Uterus (tissue), 4 donors: Measurements from ENCODE around the gene C2orf66. TPM values are rescaled to one million over a fixed set of nuclear protein-coding genes. Genes with fewer than 3 reads are reported as not detected.

Experiments
- DNase-seq, 2 donors: peaks; one replicate each; pipeline ENCODE4 v3.0.0-alpha.2; 2019 to 2020
- H3K27ac ChIP-seq, 2 donors: fragments of 200-600 bp; sonication (generic); 1 replicate in 1 of 2; 2 replicates in 1 of 2; pipeline ENCODE4 v1.5.1; 2016 to 2018
- H3K27me3 ChIP-seq, 2 donors: fragments of 200-600 bp; sonication (generic); one replicate each; pipeline ENCODE4 v1.5.1; 2018 to 2019; ENCODE audit warnings: control low read depth in 1 of 2
- H3K36me3 ChIP-seq, 2 donors: fragments of 200-600 bp; sonication (generic); one replicate each; pipeline ENCODE4 v1.5.1; 2019; ENCODE audit warnings: control low read depth in 1 of 2
- H3K4me1 ChIP-seq, 2 donors: fragments of 200-600 bp; sonication (generic); one replicate each; pipeline ENCODE4 v1.5.1; 2018 to 2019; ENCODE audit warnings: control low read depth in 1 of 2
- H3K4me3 ChIP-seq, 2 donors: fragments of 200-600 bp; sonication (generic); 1 replicate in 1 of 2; 2 replicates in 1 of 2; pipeline ENCODE4 v1.5.1; 2018 to 2019; ENCODE audit warnings: mild to moderate bottlenecking in 1 of 2
- H3K9me3 ChIP-seq, 2 donors: fragments of 200-600 bp; sonication (generic); one replicate each; pipeline ENCODE4 v1.5.1; 2019; ENCODE audit warnings: control low read depth in 1 of 2
- CTCF ChIP-seq, 4 experiments: fragments of 200-600 bp in 2 of 4; fragments of 450-650 bp in 2 of 4; sonication (generic) in 2 of 4; IDR thresholded peaks; one replicate each; pipeline ENCODE4 v1.5.1; 2016 to 2019; ENCODE audit warnings: antibody characterized with exemption in 4 of 4, mild to moderate bottlenecking in 2 of 4, moderate library complexity in 1 of 4
- POLR2A ChIP-seq, 2 donors: fragments of 450-650 bp; IDR thresholded peaks; one replicate each; pipeline ENCODE4 v1.6.1; 2016; ENCODE audit warnings: antibody characterized with exemption in 2 of 2, mild to moderate bottlenecking in 1 of 2, moderate library complexity in 1 of 2
- intact Hi-C: fragments of 100-400 bp; cut with DNase I; formaldehyde crosslinking; loops from one replicate; pipeline ENCODE4 v1.15.1; 2023; ENCODE audit warnings: low total_unique reads
- total RNA-seq, 4 donors: library from RNA; depleted of rRNA in 3 of 4; stranded (reverse); fragments of >200 nt in 3 of 4; gene quantifications; one replicate each; pipeline versions ENCODE4 v1.1.0 to v1.2.4, GENCODE V29; 2014 to 2023
- donor health status: DM: yes; HTN: yes; CAD: no.

C2orf66 gene
- total RNA-seq, 4 donors from 2014 or later: 0.21 TPM; not detected in 3

GRCh38 chr2:196804381-196804780, 4.8 kb downstream of the C2orf66 start:
- TF ChIP-seq POLR2A (IDR thresholded peaks at IDR 0.05) (no peak), CTCF (IDR thresholded peaks at IDR 0.05) (no peak)
- H3K9me3 ChIP-seq: no peaks in the 10 kb centered on the region
- H3K4me1 ChIP-seq: no peaks in the 10 kb centered on the region
- H3K27ac ChIP-seq: no peak overlapping the region
- H3K36me3 ChIP-seq: no peaks in the 10 kb centered on the region
- H3K4me3 ChIP-seq: no peak overlapping the region
- intact Hi-C loops: no loop called here
- no peaks in the 10 kb centered on the region for H3K27me3 ChIP-seq
- DNase-seq: no peak

GRCh38 chr2:196802401-196802800, 6.8 kb downstream of the C2orf66 start:
- no peak for DNase-seq
- intact Hi-C loops: no loop called here
- H3K9me3 ChIP-seq: no peaks in the 10 kb centered on the region
- no peaks in the 10 kb centered on the region for H3K27me3 ChIP-seq
- H3K27ac ChIP-seq: no peak overlapping the region
- H3K4me3 ChIP-seq: no peak overlapping the region
- peaks cover 0 to 9% of the 10 kb centered on the region in 2 donors for H3K4me1 ChIP-seq
- no peak for TF ChIP-seq CTCF (IDR thresholded peaks at IDR 0.05)
- TF ChIP-seq POLR2A (IDR thresholded peaks at IDR 0.05): no peak
- no peaks in the 10 kb centered on the region for H3K36me3 ChIP-seq

- H3K4me3 ChIP-seq: no peak overlapping the region
- H3K36me3 ChIP-seq: no peaks in the 10 kb centered on the region
- no peaks in the 10 kb centered on the region for H3K9me3 ChIP-seq
- no peaks in the 10 kb centered on the region for H3K27me3 ChIP-seq
- H3K4me1 ChIP-seq: peaks cover 0 to 9% of the 10 kb centered on the region in 2 donors
- TF ChIP-seq CTCF (IDR thresholded peaks at IDR 0.05): no peak
- no peak for TF ChIP-seq POLR2A (IDR thresholded peaks at IDR 0.05)
- DNase-seq: no peak
- no peak overlapping the region for H3K27ac ChIP-seq
- intact Hi-C loops: no loop called here
These were observed 7.4 kb downstream of the C2orf66 start for GRCh38 chr2:196801674-196802261.

GRCh38 chr2:196798980-196799379, 10.2 kb downstream of the C2orf66 start:
- Histone ChIP-seq H3K9me3 (no peaks in the 10 kb centered on the region), H3K4me3 (peak overlapping the region; percentile 54 to 80), H3K4me1 (peaks cover 0 to 9% of the 10 kb centered on the region in 2 donors), H3K27ac (peak overlapping the region; percentile 81 to 83), H3K27me3 (no peaks in the 10 kb centered on the region), H3K36me3 (no peaks in the 10 kb centered on the region)
- DNase-seq: no peak
- TF ChIP-seq POLR2A (IDR thresholded peaks at IDR 0.05): no peak
- no peak for TF ChIP-seq CTCF (IDR thresholded peaks at IDR 0.05)
- intact Hi-C loops: no loop called here

DNA sequence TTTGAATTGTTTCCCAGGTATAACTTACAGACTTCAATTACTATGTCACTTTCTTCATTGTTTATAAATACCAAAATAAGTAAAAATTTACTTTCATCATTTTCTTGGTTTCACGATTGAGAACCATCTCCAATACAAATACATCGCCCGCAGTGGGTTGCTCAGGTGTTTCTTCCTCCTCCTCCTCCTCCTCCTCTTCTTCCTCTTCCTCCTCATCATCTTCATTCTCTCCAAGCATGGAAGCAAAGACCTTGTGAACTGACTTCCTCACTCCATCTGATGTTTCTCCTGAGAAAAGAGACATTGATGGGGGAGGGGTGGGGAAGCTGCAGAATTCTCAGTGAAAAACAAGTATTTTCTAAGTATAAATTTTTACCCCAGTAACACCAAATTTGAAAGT, 16.3 kb downstream of the C2orf66 start:
- Histone ChIP-seq H3K27me3 (no peaks in the 10 kb centered on the region), H3K9me3 (no peaks in the 10 kb centered on the region), H3K27ac (no peak overlapping the region), H3K4me3 (no peak overlapping the region), H3K36me3 (no peaks in the 10 kb centered on the region), H3K4me1 (peaks cover 0 to 3% of the 10 kb centered on the region in 2 donors)
- no peak for DNase-seq
- TF ChIP-seq CTCF (IDR thresholded peaks at IDR 0.05) (no peak), POLR2A (IDR thresholded peaks at IDR 0.05) (no peak)
- intact Hi-C loops: no loop called here
